CD4-positive, alpha-beta T cell treated with Interleukin-15 for 4 hours (primary cell): ENCODE data around the gene PMAIP1.
A peak's percentile ranks its signal among the peaks of the same experiment; 100 is the strongest.
"Not testable (repeated sequence)": the region's sequence is repeated elsewhere in the genome, so short reads cannot be mapped to it uniquely, and the experiment has no call there.

Source experiments
- DNase-seq: peaks from one replicate; pipeline ENCODE4 v3.0.0-alpha.2; 2020; ENCODE audit warnings: low spot score

The PMAIP1 gene

GRCh38 chr18:59899298-59900221 is at the start of gene PMAIP1:
PMAIP1 (plus strand) TSS chr18:59899996; CDS start chr18:59900178, 182 bp downstream.
- peak; percentile 85 for DNase-seq

DNA sequence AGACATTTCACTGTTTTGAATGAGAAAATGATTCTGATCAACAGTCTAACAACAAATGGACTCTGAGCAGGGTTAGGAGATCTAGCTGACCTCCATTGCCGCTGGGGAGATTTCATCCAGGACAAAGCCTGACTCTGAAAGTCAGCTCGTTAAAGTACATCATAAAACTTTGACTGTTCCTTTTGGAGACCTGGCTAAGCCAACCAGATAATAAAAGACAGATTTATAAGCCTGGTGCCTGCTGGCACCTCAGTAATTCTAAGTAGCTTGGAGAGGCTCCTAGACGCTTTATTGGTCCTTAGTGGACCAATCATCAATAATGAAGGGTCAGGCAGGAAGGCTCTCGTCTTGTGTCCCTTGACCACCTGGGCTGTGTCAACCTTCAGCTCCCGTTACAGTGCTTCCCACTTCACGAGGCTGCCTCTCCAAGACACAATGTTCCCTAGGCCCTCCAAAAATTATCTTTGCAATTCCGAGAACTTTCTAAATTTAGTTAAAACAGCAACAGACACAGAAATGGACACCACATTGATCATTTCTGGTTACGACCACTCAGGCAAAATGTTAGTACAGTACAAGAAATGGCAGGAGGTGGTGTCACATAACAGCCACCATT is 47.9 kb upstream of the PMAIP1 start:
- DNase-seq, result no peak

GRCh38 chr18:59852548-59852947 is 47.2 kb upstream of the PMAIP1 start:
- DNase-seq, result no peak

GRCh38 chr18:59853380-59853779 is 46.4 kb upstream of the PMAIP1 start:
- no peak for DNase-seq

DNA sequence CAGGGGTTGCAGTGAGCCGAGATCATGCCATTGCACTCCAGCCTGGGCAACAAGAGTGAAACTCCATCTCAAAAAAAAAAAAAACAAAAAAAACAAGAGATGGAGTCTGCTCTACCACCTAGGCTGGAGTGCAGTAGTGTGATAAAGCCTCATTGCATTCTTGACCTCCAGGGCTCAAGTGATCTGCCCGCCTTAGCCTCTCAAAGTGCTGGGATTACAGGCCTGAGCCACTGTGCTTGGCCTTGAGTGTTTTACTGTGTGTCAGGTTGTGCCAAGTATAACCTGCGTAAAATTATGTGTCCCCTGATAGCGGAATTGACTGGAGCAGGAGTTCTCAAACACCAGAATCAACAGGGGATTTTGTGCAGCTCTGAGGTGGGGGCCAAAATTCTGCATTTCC is 45.8 kb upstream of the PMAIP1 start:
- not testable (repeated sequence) for DNase-seq

- no peak for DNase-seq
Measured at GRCh38 chr18:59861009-59861408, 38.8 kb upstream of the PMAIP1 start.

- DNase-seq, result no peak
Measured at GRCh38 chr18:59861963-59862819, 37.6 kb upstream of the PMAIP1 start.

DNA sequence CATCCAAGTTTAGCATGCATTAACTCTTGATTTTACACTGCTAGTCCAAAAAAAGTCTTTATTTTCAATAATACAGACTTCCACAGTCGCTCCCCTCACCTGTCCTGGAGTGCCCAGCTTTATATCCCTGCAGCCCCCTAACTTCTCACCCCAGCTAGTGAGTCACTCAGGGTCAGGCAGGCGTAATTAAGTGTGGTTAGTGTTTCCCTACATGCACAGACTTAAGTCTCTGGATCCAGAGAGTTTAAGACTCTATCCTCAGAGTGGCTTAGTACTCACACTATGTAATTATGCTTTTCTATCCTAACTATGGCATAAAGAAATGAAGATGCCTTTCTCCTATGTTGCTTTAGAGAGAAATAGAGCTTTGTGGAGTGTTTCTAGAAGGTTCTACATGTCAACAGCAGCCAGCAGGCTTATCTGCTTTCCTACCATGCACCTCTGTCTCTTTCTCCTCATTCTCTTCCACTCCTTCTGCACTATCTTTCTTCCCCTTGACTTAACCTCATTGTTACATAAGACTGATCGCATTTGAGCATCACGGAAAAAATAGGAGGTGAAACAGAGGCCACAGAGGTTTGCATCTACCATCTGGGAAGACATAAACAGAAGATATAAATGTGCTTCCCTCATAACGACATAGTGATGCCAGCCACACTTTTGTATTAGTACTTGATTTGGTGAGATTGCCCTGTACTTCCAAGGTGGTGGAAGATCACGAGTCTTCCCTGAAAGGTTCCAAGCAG is 34.4 kb upstream of the PMAIP1 start:
- no peak for DNase-seq

DNA sequence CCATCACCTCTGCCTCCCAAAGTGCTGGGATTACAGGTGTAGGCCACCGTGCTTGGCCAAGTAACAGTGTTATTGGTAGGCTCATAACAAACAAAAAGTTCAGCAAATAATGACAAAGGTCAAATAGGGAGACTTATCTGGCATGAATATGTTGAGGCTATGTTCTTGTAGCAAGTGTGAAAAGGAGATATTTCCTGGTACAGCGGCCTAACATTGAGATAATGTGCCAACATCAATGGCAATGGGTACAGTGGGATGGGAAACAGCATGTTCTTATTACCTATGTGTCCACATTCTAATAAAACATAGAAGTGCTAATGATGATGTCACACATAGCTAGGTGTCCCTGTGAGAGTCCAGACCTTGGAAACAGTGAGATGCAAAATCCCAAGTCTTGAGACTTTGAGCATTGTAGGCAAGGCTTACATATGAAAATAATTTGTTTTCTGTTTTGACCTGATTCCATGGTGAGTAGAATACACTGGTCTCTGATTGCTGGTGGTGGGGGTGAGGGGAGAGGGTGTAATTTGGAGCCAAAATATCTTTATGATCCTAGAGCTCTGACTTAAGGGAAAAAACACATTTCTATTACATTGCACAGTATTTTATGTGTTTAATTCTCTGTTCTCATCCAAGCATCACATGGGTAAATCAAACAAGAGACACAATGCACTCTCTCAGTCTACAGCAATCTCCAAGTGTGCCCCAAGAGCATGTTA is 33.1 kb upstream of the PMAIP1 start:
- no peak for DNase-seq

GRCh38 chr18:59867337-59868104 is 32.3 kb upstream of the PMAIP1 start:
- DNase-seq, result no peak

DNA sequence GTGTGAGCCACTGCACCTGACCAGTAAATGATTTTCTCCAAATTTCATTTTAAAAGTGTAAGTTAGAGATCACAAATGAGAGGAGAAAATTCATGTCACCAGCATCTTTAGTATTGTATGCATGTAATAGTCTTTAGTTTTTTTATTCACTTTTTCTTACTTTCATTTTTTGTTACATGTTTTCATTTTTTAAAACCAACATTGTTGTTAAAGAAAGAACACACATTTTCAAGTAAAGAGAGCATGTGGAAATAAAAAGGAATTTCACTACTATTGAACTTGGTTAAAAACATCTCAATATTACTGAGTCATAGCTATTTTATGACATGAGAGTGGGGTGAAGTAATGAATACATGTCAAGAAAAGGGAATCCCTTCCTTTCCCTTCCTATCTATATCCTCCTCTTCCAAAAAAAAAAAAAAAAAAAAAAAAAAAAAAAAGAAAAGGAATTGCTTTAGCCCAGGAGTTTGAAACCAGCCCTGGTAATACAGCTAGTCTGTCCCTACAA is 29.1 kb upstream of the PMAIP1 start:
- DNase-seq, result no peak

DNA sequence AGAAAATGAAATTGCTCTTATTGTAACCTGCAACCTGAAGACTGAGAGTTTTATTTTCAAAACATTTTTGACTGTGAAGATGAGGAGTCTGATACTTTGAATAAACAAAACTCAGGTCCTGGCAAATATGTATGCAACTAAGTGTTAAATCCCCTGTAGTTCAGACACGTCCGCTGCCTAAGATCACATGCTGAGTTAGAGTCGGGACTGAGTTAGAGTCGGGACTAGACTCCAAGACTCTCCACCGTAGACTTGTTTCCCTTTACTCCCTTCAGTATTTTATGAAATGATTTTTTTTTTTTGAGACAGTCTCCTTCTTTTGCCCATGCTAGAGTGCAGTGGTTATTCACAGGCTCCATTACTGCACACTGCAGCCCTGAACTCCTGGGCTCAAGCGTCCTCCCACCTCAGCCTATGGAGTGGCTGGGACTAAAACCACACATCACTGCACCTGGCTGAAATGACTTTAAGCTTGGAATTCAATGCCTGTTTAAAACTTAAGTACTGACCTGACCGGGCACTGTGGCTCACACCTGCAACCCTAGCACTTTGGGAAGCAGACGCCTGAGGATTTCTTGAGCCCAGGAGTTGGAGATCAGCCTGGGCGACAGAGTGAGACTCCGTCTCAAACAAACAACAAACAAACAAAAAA is 28.0 kb upstream of the PMAIP1 start:
- DNase-seq, result no peak

DNA sequence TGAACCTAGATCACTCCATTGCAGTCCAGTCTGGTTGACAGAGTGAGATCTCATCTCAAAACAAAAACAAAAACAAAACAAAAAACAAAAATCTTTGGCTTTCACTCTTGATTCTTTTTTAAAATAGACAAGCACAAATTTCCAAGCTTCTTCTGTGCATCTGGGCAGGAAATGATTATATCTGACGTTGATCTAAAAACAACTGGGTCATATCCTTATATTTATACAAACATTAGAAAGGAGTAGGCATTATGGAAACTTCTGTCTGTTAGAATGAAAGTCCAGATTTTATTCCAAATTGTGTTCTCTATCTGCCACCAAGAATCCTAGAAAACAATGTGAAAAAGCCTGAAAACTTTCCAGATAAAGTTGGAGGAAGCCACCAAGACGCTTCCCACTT is 26.2 kb upstream of the PMAIP1 start:
- no peak for DNase-seq

DNA sequence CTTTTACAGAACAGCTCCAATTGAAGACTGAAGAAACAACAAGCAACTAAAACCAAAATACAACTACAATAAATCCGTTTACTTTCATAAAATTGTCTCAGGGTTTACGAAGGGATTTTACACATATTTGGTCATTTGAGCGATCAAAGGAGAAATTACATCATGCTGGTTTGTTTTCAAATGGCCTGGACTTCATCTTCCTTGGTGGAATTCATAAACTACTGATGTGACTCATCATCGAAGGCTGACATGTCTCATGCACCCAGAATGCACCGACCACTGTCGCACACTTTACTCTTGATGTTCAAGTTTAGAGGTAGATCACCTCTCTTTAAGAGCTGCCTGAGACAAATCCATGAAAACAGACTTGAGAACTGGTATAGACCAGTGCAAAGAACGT is 25.6 kb upstream of the PMAIP1 start:
- DNase-seq, result no peak

DNA sequence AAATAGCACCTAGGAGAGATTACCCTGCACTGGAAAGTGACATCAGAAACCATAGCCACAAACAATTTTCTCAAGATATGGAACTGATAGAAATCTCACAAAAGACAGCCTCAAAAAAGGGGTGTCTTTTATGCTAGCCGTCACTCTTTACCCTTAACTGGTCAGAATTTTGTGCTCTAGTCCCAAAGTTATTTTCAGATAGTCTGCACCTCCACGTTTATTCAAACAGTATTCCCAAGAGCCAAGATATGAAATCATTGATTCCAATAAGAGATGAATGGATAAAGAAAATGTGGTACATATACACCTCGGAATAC is 23.5 kb upstream of the PMAIP1 start:
- DNase-seq, result no peak

GRCh38 chr18:59877361-59877760 is 22.4 kb upstream of the PMAIP1 start:
- no peak for DNase-seq

DNA sequence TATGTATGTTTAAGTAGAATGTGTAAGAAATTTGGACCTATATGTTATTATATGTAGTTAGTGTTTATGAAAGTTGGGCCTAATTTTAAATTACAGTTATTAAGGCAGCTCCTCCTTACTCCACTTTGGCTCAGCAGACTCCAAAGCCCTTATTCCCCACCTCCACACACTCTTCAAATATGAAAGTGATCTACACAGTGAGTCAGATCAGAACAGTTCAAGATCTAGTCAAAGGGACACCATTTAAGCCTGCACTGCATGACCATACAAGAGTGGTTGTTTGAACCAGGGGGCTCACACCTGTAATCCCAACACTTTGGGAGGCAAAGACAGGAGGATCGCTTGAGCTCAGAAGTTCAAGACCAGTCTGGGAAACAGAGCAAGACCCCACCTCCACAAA is 21.2 kb upstream of the PMAIP1 start:
- DNase-seq, result no peak

DNA sequence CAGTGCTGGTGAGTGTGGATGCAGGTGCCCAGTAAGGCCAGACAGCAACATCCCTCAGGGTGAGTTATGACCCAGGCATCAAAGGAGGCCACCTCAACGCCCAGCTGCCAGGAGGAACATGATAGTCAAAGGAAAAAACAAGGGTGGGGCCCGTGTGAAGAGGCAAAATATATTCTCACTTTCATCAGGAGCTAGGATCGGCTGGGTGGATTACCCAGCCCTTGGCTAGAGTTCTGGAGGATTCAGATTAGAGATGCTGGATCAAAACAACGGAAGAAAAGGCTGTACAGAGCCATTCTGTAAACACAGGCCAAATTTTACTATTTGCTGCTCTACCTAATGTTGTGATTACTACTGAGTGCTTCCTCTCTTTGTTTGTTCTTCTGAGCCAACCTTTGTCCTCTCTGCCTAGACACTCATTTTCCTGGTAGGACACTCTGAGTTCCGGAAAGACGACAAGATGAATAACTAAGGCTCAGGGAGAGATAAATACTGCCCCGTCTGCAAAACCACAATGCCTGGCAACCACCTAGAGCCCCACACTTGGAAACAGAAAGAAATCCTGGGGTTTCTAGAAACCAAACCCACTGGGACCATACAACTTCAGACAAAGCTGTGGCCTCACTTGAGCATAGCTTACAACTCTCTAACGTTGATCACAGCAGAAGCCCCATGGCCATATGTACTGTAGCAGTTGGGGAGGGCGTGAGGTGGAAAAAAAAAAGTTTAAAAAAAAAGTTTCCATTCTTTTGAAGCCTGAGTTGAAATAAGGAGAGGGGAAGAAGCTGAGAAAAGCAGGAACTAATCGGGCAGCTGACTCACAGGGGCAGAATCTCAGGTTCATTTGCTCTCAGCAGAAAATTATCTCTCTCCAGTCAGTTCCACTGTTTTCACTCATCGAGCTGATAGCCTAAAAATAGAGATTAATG is 17.8 kb upstream of the PMAIP1 start:
- peak; percentile 47 for DNase-seq

GRCh38 chr18:59884351-59884750 is 15.4 kb upstream of the PMAIP1 start:
- DNase-seq, result no peak
